ENCODE measurements around the gene CRKL. TPM values are rescaled to one million over a fixed set of nuclear protein-coding genes. Genes with fewer than 3 reads are reported as not detected.
A peak's percentile ranks its signal among the peaks of the same experiment; 100 is the strongest.

The CRKL gene
- total and polyA plus RNA-seq, 2 experiments from 2014 or later, result 26.7 to 42.5 TPM

DNA sequence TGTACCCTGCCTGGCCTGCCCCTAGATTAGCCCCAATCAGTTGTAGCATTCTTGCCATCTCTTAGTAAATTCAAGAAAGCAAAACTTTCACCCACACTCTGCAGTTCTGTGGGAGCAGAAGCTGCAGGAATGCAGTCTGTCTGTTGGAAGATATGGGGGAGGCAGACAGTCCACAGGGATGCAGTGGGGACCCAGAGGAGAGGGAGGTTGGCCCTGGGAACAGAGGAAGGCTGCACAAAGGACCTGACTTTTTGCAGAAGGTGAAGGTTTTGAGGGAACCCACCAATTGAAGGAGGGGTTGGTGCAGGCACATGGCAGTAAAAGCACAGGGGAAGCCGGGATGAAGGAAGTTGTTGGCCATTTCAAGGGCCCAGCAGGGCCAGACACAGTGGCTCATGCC, 41.9 kb upstream of the CRKL start:
- Histone ChIP-seq H3K27ac (no peak overlapping the region), H3K79me2 (ENCODE audit: insufficient read depth) (no peaks in the 10 kb centered on the region), H2AFZ (no peak overlapping the region), H3K36me3 (ENCODE audit: low read depth) (peaks cover 4% of the 10 kb centered on the region; the same call in 1 of the 2 replicates), H4K20me1 (ENCODE audit: insufficient read depth) (no peaks in the 10 kb centered on the region), H3K9ac (no peak overlapping the region), H3K4me2 (ENCODE audit: unreplicated experiment) (no peak overlapping the region), H3K4me3 (no peak overlapping the region), H3K27me3 (replicated peaks; ENCODE audit: insufficient read depth) (no peaks in the 10 kb centered on the region), H3K9me2 (ENCODE audit: insufficient read depth) (no peaks in the 10 kb centered on the region), H3K4me1 (ENCODE audit: insufficient read depth) (no peaks in the 10 kb centered on the region), H3F3A (ENCODE audit: insufficient read depth) (no peaks in the 10 kb centered on the region), H3K9me3 (ENCODE audit: low read depth) (no peaks in the 10 kb centered on the region)
- WGBS, 2 experiments (ENCODE audit: low coverage in 1 of 2, low lambda C conversion rate in 2 of 2, missing lambda C conversion rate in 2 of 2), result 0% methylated on average over 1 of the region's 1 CpG
- in situ Hi-C loops (cut with MboI), result no loop called here
- no peak for DNase-seq
- TF ChIP-seq EZH2phosphoT487 (IDR thresholded peaks at IDR 0.05; ENCODE audit: insufficient read depth, low read depth) (no peak), EZH2 (IDR thresholded peaks at IDR 0.05; ENCODE audit: insufficient read depth, poor library complexity, severe bottlenecking) (no peak)

DNA sequence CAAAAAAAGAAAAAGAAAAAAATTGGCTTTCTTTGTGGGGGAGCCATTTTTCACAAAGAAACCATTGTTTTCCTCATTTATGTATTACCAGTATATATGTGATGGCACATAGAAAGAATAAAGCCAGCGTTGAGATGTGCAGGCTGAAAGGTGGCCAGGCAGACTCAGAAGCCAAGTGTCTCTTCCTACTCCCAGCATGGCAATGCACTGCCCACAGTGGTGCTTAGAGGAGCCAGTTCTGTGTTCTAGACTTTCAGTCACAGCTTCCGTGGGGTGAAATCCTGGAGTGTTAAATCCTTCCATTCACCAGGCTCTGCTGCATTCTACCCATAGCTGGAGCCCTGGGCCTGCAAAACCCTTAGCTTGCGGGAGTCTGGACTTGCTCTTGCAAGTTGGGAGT, 39.5 kb upstream of the CRKL start:
- peaks cover 5% of the 10 kb centered on the region; the same call in 1 of the 2 replicates for H3K4me1 ChIP-seq (ENCODE audit: insufficient read depth)
- in situ Hi-C loops (cut with MboI), result no loop called here
- no peak overlapping the region for H3K4me2 ChIP-seq (ENCODE audit: unreplicated experiment)
- H3K9me2 ChIP-seq (ENCODE audit: insufficient read depth), result no peaks in the 10 kb centered on the region
- H3K27me3 ChIP-seq (replicated peaks; ENCODE audit: insufficient read depth), result no peaks in the 10 kb centered on the region
- H3K4me3 ChIP-seq, result no peak overlapping the region
- H3K79me2 ChIP-seq (ENCODE audit: insufficient read depth), result no peaks in the 10 kb centered on the region
- no peaks in the 10 kb centered on the region; the same call in 1 of the 2 replicates for H3K36me3 ChIP-seq (ENCODE audit: low read depth)
- DNase-seq, result no peak
- H3K9ac ChIP-seq, result no peak overlapping the region
- H3K9me3 ChIP-seq (ENCODE audit: low read depth), result no peaks in the 10 kb centered on the region
- WGBS, 2 experiments (ENCODE audit: low coverage in 1 of 2, low lambda C conversion rate in 2 of 2, missing lambda C conversion rate in 2 of 2), result 97 to 98% methylated on average over 3 of the region's 3 CpGs
- H3F3A ChIP-seq (ENCODE audit: insufficient read depth), result peaks cover 8% of the 10 kb centered on the region; the same call in 1 of the 2 replicates
- H2AFZ ChIP-seq, result no peak overlapping the region
- H3K27ac ChIP-seq, result no peak overlapping the region
- H4K20me1 ChIP-seq (ENCODE audit: insufficient read depth), result no peaks in the 10 kb centered on the region
- TF ChIP-seq EZH2phosphoT487 (IDR thresholded peaks at IDR 0.05; ENCODE audit: insufficient read depth, low read depth), result no peak
- no peak for TF ChIP-seq EZH2 (IDR thresholded peaks at IDR 0.05; ENCODE audit: insufficient read depth, poor library complexity, severe bottlenecking)

DNA sequence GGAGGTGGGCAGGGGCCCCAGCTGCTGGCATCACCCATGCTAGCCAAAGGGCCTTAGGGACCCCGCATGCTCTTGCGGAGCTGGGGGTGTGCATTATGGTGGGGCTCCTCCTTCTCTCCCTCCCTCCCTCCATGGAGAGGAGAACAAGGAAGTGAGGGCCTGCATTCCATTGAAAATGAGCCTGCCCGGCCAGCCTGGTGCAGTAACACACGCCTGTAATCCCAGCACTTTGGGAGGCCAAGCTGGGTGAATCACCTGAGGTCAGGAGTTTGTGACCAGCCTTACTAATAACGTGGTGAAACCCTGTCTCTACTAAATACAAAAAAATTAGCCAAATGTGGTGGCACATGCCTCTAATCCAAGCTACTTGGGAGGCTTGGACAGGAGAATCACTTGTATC, 36.0 kb upstream of the CRKL start:
- Histone ChIP-seq H3K4me2 (ENCODE audit: unreplicated experiment) (no peak overlapping the region), H3K9ac (no peak overlapping the region), H3K79me2 (ENCODE audit: insufficient read depth) (no peaks in the 10 kb centered on the region), H3K27me3 (replicated peaks; ENCODE audit: insufficient read depth) (no peaks in the 10 kb centered on the region), H3F3A (ENCODE audit: insufficient read depth) (peaks cover 8% of the 10 kb centered on the region; the same call in 1 of the 2 replicates), H3K4me1 (ENCODE audit: insufficient read depth) (peaks cover 9% of the 10 kb centered on the region), H3K9me3 (ENCODE audit: low read depth) (no peaks in the 10 kb centered on the region), H3K4me3 (no peak overlapping the region), H3K36me3 (ENCODE audit: low read depth) (no peaks in the 10 kb centered on the region; the same call in 1 of the 2 replicates), H3K27ac (no peak overlapping the region), H3K9me2 (ENCODE audit: insufficient read depth) (no peaks in the 10 kb centered on the region), H4K20me1 (ENCODE audit: insufficient read depth) (no peaks in the 10 kb centered on the region), H2AFZ (no peak overlapping the region)
- peak; percentile 57 for DNase-seq
- WGBS, 2 experiments (ENCODE audit: low coverage in 1 of 2, low lambda C conversion rate in 2 of 2, missing lambda C conversion rate in 2 of 2), result 48 to 57% methylated on average over 5 of the region's 5 CpGs
- TF ChIP-seq EZH2phosphoT487 (IDR thresholded peaks at IDR 0.05; ENCODE audit: insufficient read depth, low read depth) (no peak), EZH2 (IDR thresholded peaks at IDR 0.05; ENCODE audit: insufficient read depth, poor library complexity, severe bottlenecking) (no peak)
- in situ Hi-C loops (cut with MboI), result no loop called here

- in situ Hi-C loops (cut with MboI), result no loop called here
- Histone ChIP-seq H3K9me2 (ENCODE audit: insufficient read depth) (no peaks in the 10 kb centered on the region), H3K27me3 (replicated peaks; ENCODE audit: insufficient read depth) (no peaks in the 10 kb centered on the region), H3F3A (ENCODE audit: insufficient read depth) (peaks cover 8% of the 10 kb centered on the region; the same call in 1 of the 2 replicates), H2AFZ (no peak overlapping the region), H3K79me2 (ENCODE audit: insufficient read depth) (no peaks in the 10 kb centered on the region), H3K4me2 (ENCODE audit: unreplicated experiment) (no peak overlapping the region), H3K9me3 (ENCODE audit: low read depth) (no peaks in the 10 kb centered on the region), H3K9ac (no peak overlapping the region), H3K27ac (no peak overlapping the region), H4K20me1 (ENCODE audit: insufficient read depth) (no peaks in the 10 kb centered on the region), H3K4me3 (no peak overlapping the region), H3K36me3 (ENCODE audit: low read depth) (no peaks in the 10 kb centered on the region; the same call in 1 of the 2 replicates), H3K4me1 (ENCODE audit: insufficient read depth) (peaks cover 9% of the 10 kb centered on the region)
- DNase-seq, result no peak
- WGBS, 2 experiments (ENCODE audit: low coverage in 1 of 2, low lambda C conversion rate in 2 of 2, missing lambda C conversion rate in 2 of 2), result 90 to 95% methylated on average over 9 of the region's 9 CpGs
- TF ChIP-seq EZH2phosphoT487 (IDR thresholded peaks at IDR 0.05; ENCODE audit: insufficient read depth, low read depth) (no peak), EZH2 (IDR thresholded peaks at IDR 0.05; ENCODE audit: insufficient read depth, poor library complexity, severe bottlenecking) (no peak)
Measured at GRCh38 chr22:20881869-20882815, 35.1 kb upstream of the CRKL start.
